A204.1 (cell line): ENCODE results near the gene MRPL54.
"Not testable (repeated sequence)": the region's sequence is repeated elsewhere in the genome, so short reads cannot be mapped to it uniquely, and the experiment has no call there.

ENCODE experiments used
- FAIRE-seq: peaks from 2 replicates; lab custom pipeline; 2012; peaks lifted over from hg19 to GRCh38; lab: Jason Lieb, UNC

Gene MRPL54

DNA sequence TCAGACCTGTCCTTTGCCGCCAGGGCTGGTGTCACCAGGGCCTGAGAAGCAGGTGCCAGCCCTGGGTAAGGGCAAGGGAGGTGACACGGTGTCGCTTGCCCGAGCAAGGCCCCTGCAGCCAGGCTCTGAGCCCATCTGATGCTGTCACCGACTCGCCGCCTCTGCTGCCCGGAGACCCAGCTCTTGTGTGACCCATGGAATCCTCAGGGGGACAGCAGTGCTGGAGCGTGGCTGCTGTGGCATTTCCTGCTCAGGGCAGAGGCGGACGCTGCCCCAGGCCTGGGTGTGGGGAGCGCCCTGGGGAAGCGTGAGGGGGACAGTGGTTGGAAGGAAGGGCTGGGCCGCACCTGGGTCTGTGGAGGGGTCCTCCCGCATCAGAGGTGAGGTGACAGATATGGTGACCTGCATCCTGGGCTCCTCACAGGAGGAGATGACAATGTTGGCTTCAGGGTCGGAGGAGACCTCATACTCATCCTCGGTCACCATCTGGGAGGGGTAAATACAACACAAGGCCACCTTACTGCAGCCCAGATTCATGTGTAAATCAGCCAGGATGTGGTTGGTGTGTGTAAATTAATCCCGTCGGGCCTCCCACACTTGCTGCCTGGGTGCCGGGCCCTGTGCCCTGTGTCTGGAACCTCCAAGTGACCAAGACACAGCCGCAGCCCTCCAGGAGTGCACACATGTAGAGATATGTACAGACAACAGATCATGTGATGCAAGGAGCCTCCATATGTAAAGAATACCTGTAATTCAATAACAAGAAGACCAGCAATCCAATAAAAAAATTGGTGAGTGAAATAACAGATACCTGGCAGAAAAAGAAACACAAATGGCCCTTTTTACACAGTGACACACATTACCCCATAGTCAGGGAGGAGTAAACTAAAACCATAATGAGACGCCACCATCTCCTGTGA lies 51.3 kb downstream of the MRPL54 start:
- FAIRE-seq, result no peak

GRCh38 chr19:3814648-3815047 lies 52.2 kb downstream of the MRPL54 start:
- FAIRE-seq, result no peak

DNA sequence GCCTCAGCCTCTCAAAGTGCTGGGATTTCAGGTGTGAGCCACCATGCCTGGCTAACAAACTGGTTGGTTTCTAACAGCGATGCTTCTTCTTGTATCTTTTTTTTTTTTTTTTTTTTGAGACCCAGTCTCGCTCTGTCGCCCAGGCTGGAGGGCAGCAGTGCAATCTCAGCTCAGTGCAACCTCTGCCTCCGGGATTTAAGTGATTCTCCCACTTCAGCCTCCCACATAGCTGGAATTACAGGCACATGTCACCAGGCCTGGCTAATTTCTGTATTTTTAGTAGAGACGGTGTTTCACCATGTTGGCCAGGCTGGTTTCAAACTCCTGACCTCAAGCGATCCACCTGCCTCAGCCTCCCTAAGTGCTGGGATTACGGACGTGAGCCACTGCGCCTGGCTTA lies 53.7 kb downstream of the MRPL54 start:
- FAIRE-seq, result not testable (repeated sequence)

GRCh38 chr19:3816566-3817218 lies 54.2 kb downstream of the MRPL54 start:
- no peak for FAIRE-seq
